K562 (cell line): ENCODE results near the gene EVI5. TPM values are rescaled to one million over a fixed set of nuclear protein-coding genes. Genes with fewer than 3 reads are reported as not detected.

Experiments
- ATAC-seq: fragments of 200-7000 bp; cut with Tn5 transposase; 3 replicates; pipeline ENCODE4 v1.9.1; 2020; ENCODE audit warnings: moderate library complexity
- BruUV-seq: library from RNA; stranded (reverse); fragments of 400-500 nt; replicated peaks from 2 replicates; lab custom pipeline; 2021; lab: Mats Ljungman, UMichigan
- CTCF ChIA-PET: fragments of 300-600 bp; formaldehyde crosslinking; extraction: SDS; loops from one replicate; lab custom pipeline; 2021; ENCODE audit warnings: low intra/inter-chr PET ratio; lab: Yijun Ruan, JAX
- POLR2A ChIA-PET: fragments of 300-600, 350-650 bp; sonication (Branson Sonifier 250); formaldehyde crosslinking; extraction: SDS; loops from one replicate; lab custom pipeline; 2021; ENCODE audit warnings: antibody characterized with exemption, inconsistent platforms; lab: Yijun Ruan, JAX
- DNase-seq, 4 experiments: peaks; one replicate each; pipeline versions ENCODE4 v3.0.0 to v3.0.0-alpha.2; 2011 to 2018; ENCODE audit warnings: low spot score in 3 of 4, mixed read lengths in 3 of 4; ENCODE audit errors: extremely low read depth in 1 of 4
- FAIRE-seq: peaks from 2 replicates; lab custom pipeline; 2011; peaks lifted over from hg19 to GRCh38; lab: Jason Lieb, UNC
- H2AFZ ChIP-seq: 2 replicates; pipeline ENCODE4 v1.6.0; 2011; ENCODE audit warnings: low read depth, low read length, control low read depth, inconsistent platforms
- H3K27ac ChIP-seq: fragments of 200-600 bp; 3 replicates; pipeline ENCODE4 v1.8.0; 2011; ENCODE audit warnings: low read depth, mild to moderate bottlenecking, control low read depth, inconsistent platforms, low read length, moderate library complexity, mixed read lengths; ENCODE audit errors: extremely low read depth
- H3K27me3 ChIP-seq, 2 experiments: fragments of 300-600 bp in 1 of 2; 2 replicates in 1 of 2; 3 replicates in 1 of 2; pipeline versions ENCODE4 v1.6.0 to v1.8.0; 2011; ENCODE audit warnings: inconsistent platforms in 2 of 2, low read length in 2 of 2, mild to moderate bottlenecking in 1 of 2, mixed read lengths in 1 of 2, moderate library complexity in 1 of 2; ENCODE audit not compliant: control insufficient read depth in 2 of 2, insufficient read depth in 2 of 2
- H3K36me3 ChIP-seq: fragments of 300-600 bp; 3 replicates; pipeline ENCODE4 v1.8.0; 2011; ENCODE audit warnings: mild to moderate bottlenecking, low read length, inconsistent platforms; ENCODE audit not compliant: control insufficient read depth, insufficient read depth
- H3K4me1 ChIP-seq, 2 experiments: fragments of 200-600 bp in 1 of 2; replicated peaks in 1 of 2; 2 replicates in 1 of 2; 3 replicates in 1 of 2; pipeline versions ENCODE4 v1.5.1 to v1.8.0; 2011; ENCODE audit warnings: inconsistent platforms in 2 of 2, low read length in 2 of 2, mild to moderate bottlenecking in 1 of 2, mixed read lengths in 1 of 2, moderate library complexity in 1 of 2; ENCODE audit not compliant: control insufficient read depth in 2 of 2, insufficient read depth in 2 of 2
- H3K4me2 ChIP-seq: 2 replicates; pipeline ENCODE4 v1.6.1; 2011; ENCODE audit warnings: low read length, control low read depth, inconsistent platforms, mixed read lengths; ENCODE audit not compliant: insufficient read depth
- H3K4me3 ChIP-seq: fragments of 200-600 bp; sonication (generic), shearing (Covaris generic); 2 replicates; pipeline ENCODE4 v1.5.1; 2016; ENCODE audit warnings: control low read depth, inconsistent platforms
- H3K79me2 ChIP-seq: fragments of 200-600 bp; 3 replicates; pipeline ENCODE4 v1.8.0; 2011; ENCODE audit warnings: low read length, inconsistent platforms; ENCODE audit not compliant: control insufficient read depth, insufficient read depth
- H3K9ac ChIP-seq, 2 experiments: 2 replicates each; pipeline versions ENCODE4 v1.6.0 to v1.6.1; 2011; ENCODE audit warnings: low read depth in 2 of 2, low read length in 2 of 2, control low read depth in 1 of 2, inconsistent platforms in 1 of 2, mild to moderate bottlenecking in 1 of 2, mixed read lengths in 1 of 2; ENCODE audit not compliant: insufficient read depth in 1 of 2
- H3K9me1 ChIP-seq: one replicate; pipeline ENCODE4 v1.6.0; 2011; ENCODE audit warnings: inconsistent platforms, mild to moderate bottlenecking, low read length, moderate library complexity; ENCODE audit not compliant: control insufficient read depth, insufficient read depth
- H3K9me3 ChIP-seq: replicated peaks from 2 replicates; pipeline ENCODE4 v1.5.1; 2011; ENCODE audit warnings: low read depth, low read length, inconsistent platforms; ENCODE audit not compliant: control insufficient read depth, insufficient read depth
- H4K20me1 ChIP-seq: replicated peaks from 2 replicates; pipeline ENCODE4 v1.6.1; 2011; ENCODE audit warnings: low read length, inconsistent platforms, mixed read lengths; ENCODE audit not compliant: control insufficient read depth, insufficient read depth
- CBX3 ChIP-seq, 2 experiments: IDR thresholded peaks; 1 replicate in 1 of 2; 2 replicates in 1 of 2; pipeline ENCODE4 v1.6.1; 2012; ENCODE audit warnings: inconsistent platforms in 2 of 2, low read length in 2 of 2, borderline replicate concordance in 1 of 2, control low read depth in 1 of 2
- CBX5 ChIP-seq: IDR thresholded peaks from 2 replicates; pipeline ENCODE4 v1.6.1; 2014; ENCODE audit warnings: low read depth, borderline replicate concordance
- ZBTB17 ChIP-seq: fragments of 450-650 bp; formaldehyde crosslinking; IDR thresholded peaks from 2 replicates; pipeline ENCODE4 v1.4.0; 2020; ENCODE audit warnings: mild to moderate bottlenecking
- ZNF280A ChIP-seq: fragments of 450-650 bp; IDR thresholded peaks from 2 replicates; pipeline ENCODE4 v1.6.1; 2018; ENCODE audit warnings: mild to moderate bottlenecking, low read depth; ENCODE audit not compliant: partially characterized antibody
- WGBS: fragments of 100-300 bp; shearing (Covaris generic); methylation state at CpG from one replicate; pipeline ENCODE4 v1.1.6; 2016; ENCODE audit warnings: low coverage, mixed read lengths; ENCODE audit not compliant: insufficient coverage; ENCODE audit errors: missing lambda C conversion rate; 5-methylcytosine and 5-hydroxymethylcytosine counted together
- in situ Hi-C: fragments of 300-500 bp; cut with MboI; formaldehyde crosslinking; loops from 4 replicates; pipeline ENCODE4 v1.15.0; 2018; ENCODE audit warnings: inconsistent platforms, mixed read lengths
- intact Hi-C: fragments of 100-400 bp; cut with micrococcal nuclease; formaldehyde crosslinking; loops from 2 replicates; pipeline ENCODE4 v1.14.2; 2022
- polyA plus RNA-seq, 8 experiments: library from polyadenylated mRNA; depleted of rRNA in 4 of 8; stranded (reverse) in 5 of 8; unstranded in 3 of 8; fragments of >200 nt; fragmentation: Nextera tagmentation in 2 of 8; fragmentation: Illumina TruSeq in 1 of 8; extraction: Ambion mirVana in 2 of 8; extraction: Trizol in 1 of 8; gene quantifications; 2 replicates each; pipeline versions ENCODE4 v1.2.1 to v1.2.3, GENCODE V29; 2011 to 2014; ENCODE audit warnings: inconsistent platforms in 1 of 8, missing spikeins in 1 of 8
- total RNA-seq, 7 experiments: library from RNA; depleted of rRNA in 6 of 7; stranded (reverse); fragments of >200 nt in 6 of 7; fragmentation: Illumina TruSeq in 2 of 7; extraction: Trizol in 2 of 7; gene quantifications; 2 replicates each; pipeline versions ENCODE4 v1.2.1 to v1.2.3, GENCODE V29; 2011 to 2021; ENCODE audit warnings: low replicate concordance in 1 of 7

Gene EVI5
- total and polyA plus RNA-seq, 9 of the 15 experiments (the other 6 are each of a cell fraction or from before 2014, with no cell fraction given) = 1.7 to 50.1 (median 13.7) TPM

- H3K27ac ChIP-seq = no peak overlapping the region
- no TSS peak for BruUV-seq
- H3K36me3 ChIP-seq = 0 out of 3 replicates have a peak, but pooled peaks cover 3% of the 10 kb centered on the region
- no peaks in the 10 kb centered on the region for H3K4me1 ChIP-seq
- H3K9me3 ChIP-seq = peaks cover 9% of the 10 kb centered on the region
- no peaks in the 10 kb centered on the region for H3K79me2 ChIP-seq
- H3K27me3 ChIP-seq = no peaks in the 10 kb centered on the region
- no peaks in the 10 kb centered on the region for H3K9me1 ChIP-seq
- FAIRE-seq = no peak
- ChIA-PET CTCF (no interaction called here), POLR2A (no interaction called here)
- no peak overlapping the region for H2AFZ ChIP-seq
- no peak for DNase-seq
- 75% methylated on average over 3 of the region's 3 CpGs for WGBS
- no peak overlapping the region for H3K9ac ChIP-seq
- intact Hi-C loops = no loop called here
- in situ Hi-C loops = no loop called here
- TF ChIP-seq CBX3 (IDR thresholded peaks at IDR 0.05; ENCODE audit: borderline replicate concordance in 1 of 2, low read length in 2 of 2) (peak in 1 of 2 experiments; percentile 86; a peak in 1 of 3 replicates), ZNF280A (peak; percentile 87), ZBTB17 (CRISPR knock-in tag) (no peak), CBX5 (0 out of 2 replicates have a peak, but pooled peaks have one; percentile 49)
- no peak for ATAC-seq
- H4K20me1 ChIP-seq = no peaks in the 10 kb centered on the region
- H3K4me3 ChIP-seq = no peak overlapping the region
- no peak overlapping the region for H3K4me2 ChIP-seq
These were observed 129.6 kb downstream of the EVI5 start for GRCh38 chr1:92655197-92655801.
